IPS-NIHi7 (cell line): Measurements from ENCODE around the gene AHI1.

Experiments used
- DNase-seq: peaks from one replicate; pipeline ENCODE4 v3.0.0; 2012; ENCODE audit warnings: mixed read lengths; ENCODE audit errors: extremely low spot score

The AHI1 gene

GRCh38 chr6:135451617-135452190, 45.8 kb downstream of the AHI1 start:
- peak; percentile 10 for DNase-seq

- no peak for DNase-seq
These were observed 48.3 kb downstream of the AHI1 start for GRCh38 chr6:135449246-135449645.

- no peak for DNase-seq
These were observed 57.3 kb downstream of the AHI1 start for GRCh38 chr6:135440087-135440792.

- no peak for DNase-seq
These were observed 58.0 kb downstream of the AHI1 start for GRCh38 chr6:135439549-135439948.

GRCh38 chr6:135438907-135439535, 58.5 kb downstream of the AHI1 start:
- DNase-seq: peak; percentile 8

GRCh38 chr6:135434991-135435390, 62.5 kb downstream of the AHI1 start:
- DNase-seq: no peak

GRCh38 chr6:135434095-135434494, 63.4 kb downstream of the AHI1 start:
- DNase-seq: no peak

GRCh38 chr6:135428078-135428477, 69.5 kb downstream of the AHI1 start:
- DNase-seq: no peak

GRCh38 chr6:135426833-135427232, 70.7 kb downstream of the AHI1 start:
- no peak for DNase-seq

GRCh38 chr6:135424385-135424784, 73.2 kb downstream of the AHI1 start:
- no peak for DNase-seq

GRCh38 chr6:135423649-135424128, 73.9 kb downstream of the AHI1 start:
- peak; percentile 28 for DNase-seq

GRCh38 chr6:135419162-135419561, 78.4 kb downstream of the AHI1 start:
- no peak for DNase-seq

- no peak for DNase-seq
These were observed 79.3 kb downstream of the AHI1 start for GRCh38 chr6:135418040-135418760.

GRCh38 chr6:135412761-135413160, 84.8 kb downstream of the AHI1 start:
- DNase-seq: no peak

- DNase-seq: no peak
These were observed 85.7 kb downstream of the AHI1 start for GRCh38 chr6:135411849-135412248.

GRCh38 chr6:135411339-135411738, 86.2 kb downstream of the AHI1 start:
- DNase-seq: no peak

- peak; percentile 8 for DNase-seq
These were observed 86.7 kb downstream of the AHI1 start for GRCh38 chr6:135410856-135411255.

- no peak for DNase-seq
These were observed 94.0 kb downstream of the AHI1 start for GRCh38 chr6:135403584-135403983.

- DNase-seq: no peak
These were observed 95.2 kb downstream of the AHI1 start for GRCh38 chr6:135402311-135402710.

GRCh38 chr6:135397172-135397952, 100.2 kb downstream of the AHI1 start:
- DNase-seq: no peak

- no peak for DNase-seq
These were observed 102.4 kb downstream of the AHI1 start for GRCh38 chr6:135395136-135395535.

GRCh38 chr6:135393289-135393688, 104.3 kb downstream of the AHI1 start:
- DNase-seq: no peak
